NOMO-1 treated with dmso at 0.1 percent for 144 hours (cell line): Measurements from ENCODE around the gene ZCWPW2.

ENCODE experiments used
- DNase-seq: peaks from one replicate; lab custom pipeline; 2025; ENCODE audit not compliant: unreplicated experiment; lab: John Stamatoyannopoulos, UW

The ZCWPW2 gene

GRCh38 chr3:28349469-28350000 lies 1.0 kb downstream of the ZCWPW2 start:
- peak; percentile 10 for DNase-seq

GRCh38 chr3:28376424-28376823 lies 27.9 kb downstream of the ZCWPW2 start:
- peak; percentile 62 for DNase-seq

- peak; percentile 19 for DNase-seq
Measured at GRCh38 chr3:28386049-28386448, 37.5 kb downstream of the ZCWPW2 start.

- DNase-seq = no peak
Measured at GRCh38 chr3:28388978-28389377, 40.5 kb downstream of the ZCWPW2 start.

GRCh38 chr3:28399206-28399605 lies 50.7 kb downstream of the ZCWPW2 start:
- DNase-seq = no peak

GRCh38 chr3:28406241-28406640 lies 57.7 kb downstream of the ZCWPW2 start:
- no peak for DNase-seq

GRCh38 chr3:28449398-28449797 lies 100.9 kb downstream of the ZCWPW2 start:
- no peak for DNase-seq

- no peak for DNase-seq
Measured at GRCh38 chr3:28462866-28463265, 114.3 kb downstream of the ZCWPW2 start.

- no peak for DNase-seq
Measured at GRCh38 chr3:28467414-28467813, 118.9 kb downstream of the ZCWPW2 start.

- no peak for DNase-seq
Measured at GRCh38 chr3:28476194-28476593, 127.7 kb downstream of the ZCWPW2 start.

GRCh38 chr3:28476764-28477163 lies 128.2 kb downstream of the ZCWPW2 start:
- DNase-seq = no peak

- no peak for DNase-seq
Measured at GRCh38 chr3:28485164-28485563, 136.6 kb downstream of the ZCWPW2 start.

- no peak for DNase-seq
Measured at GRCh38 chr3:28495301-28495700, 146.8 kb downstream of the ZCWPW2 start.

- DNase-seq = no peak
Measured at GRCh38 chr3:28502397-28502937, 153.9 kb downstream of the ZCWPW2 start.

GRCh38 chr3:28504976-28505375 lies 156.5 kb downstream of the ZCWPW2 start:
- no peak for DNase-seq

GRCh38 chr3:28521663-28522062 lies 173.1 kb downstream of the ZCWPW2 start:
- no peak for DNase-seq

- DNase-seq = no peak
Measured at GRCh38 chr3:28542351-28542750, 193.8 kb downstream of the ZCWPW2 start.

GRCh38 chr3:28544236-28544635 lies 195.7 kb downstream of the ZCWPW2 start:
- no peak for DNase-seq

- no peak for DNase-seq
Measured at GRCh38 chr3:28544831-28545230, 196.3 kb downstream of the ZCWPW2 start.

- no peak for DNase-seq
Measured at GRCh38 chr3:28547677-28548076, 199.2 kb downstream of the ZCWPW2 start.

- DNase-seq = no peak
Measured at GRCh38 chr3:28553175-28553574, 204.7 kb downstream of the ZCWPW2 start.

- DNase-seq = no peak
Measured at GRCh38 chr3:28556195-28556594, 207.7 kb downstream of the ZCWPW2 start.

- DNase-seq = no peak
Measured at GRCh38 chr3:28564211-28564610, 215.7 kb downstream of the ZCWPW2 start.
